ENCODE data around the gene FRRS1L. TPM values are rescaled to one million over a fixed set of nuclear protein-coding genes. Genes with fewer than 3 reads are reported as not detected.

Gene FRRS1L
- total RNA-seq, 1 experiment from 2014 or later = 1.0 TPM

DNA sequence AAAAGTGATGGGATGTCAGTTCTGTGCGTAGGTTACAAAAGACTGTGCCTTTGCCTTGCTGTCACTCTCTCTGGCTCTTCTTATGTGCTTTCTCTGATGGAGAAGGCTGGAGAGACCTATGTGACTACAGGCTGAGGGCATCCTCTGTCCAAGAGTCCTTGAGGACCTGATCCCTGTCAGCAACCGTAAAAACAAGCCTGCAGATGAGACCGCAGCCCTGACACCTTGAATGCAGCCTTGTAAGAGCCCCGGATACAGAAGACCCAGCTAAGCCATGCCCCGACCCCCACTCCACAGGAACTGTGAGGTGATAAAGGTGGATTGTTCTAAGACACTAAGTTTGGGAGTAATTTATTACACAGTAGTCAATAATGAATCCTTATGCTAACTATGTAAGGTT lies 32.6 kb upstream of the FRRS1L start:
- no peak overlapping the region for H3K27ac Mint-ChIP-seq
- ChIA-PET CTCF (interaction anchor here (0.9 to 3.6 kb wide), 10 partner anchors 16 to 268 kb away, joined by 3 to 27 read pairs (median 4); no protein-coding TSS in a partner anchor), POLR2A (no interaction called here)
- H3K4me1 Mint-ChIP-seq = no peaks in the 10 kb centered on the region
- H3K9me3 Mint-ChIP-seq = no peaks in the 10 kb centered on the region
- H3K27me3 Mint-ChIP-seq (ENCODE audit: low read depth) = no peaks in the 10 kb centered on the region
- no peak for DNase-seq (ENCODE audit: low spot score)
- H3K36me3 Mint-ChIP-seq = no peaks in the 10 kb centered on the region
- H3K4me3 Mint-ChIP-seq = no peak overlapping the region
- TF ChIP-seq, protein P1, sequence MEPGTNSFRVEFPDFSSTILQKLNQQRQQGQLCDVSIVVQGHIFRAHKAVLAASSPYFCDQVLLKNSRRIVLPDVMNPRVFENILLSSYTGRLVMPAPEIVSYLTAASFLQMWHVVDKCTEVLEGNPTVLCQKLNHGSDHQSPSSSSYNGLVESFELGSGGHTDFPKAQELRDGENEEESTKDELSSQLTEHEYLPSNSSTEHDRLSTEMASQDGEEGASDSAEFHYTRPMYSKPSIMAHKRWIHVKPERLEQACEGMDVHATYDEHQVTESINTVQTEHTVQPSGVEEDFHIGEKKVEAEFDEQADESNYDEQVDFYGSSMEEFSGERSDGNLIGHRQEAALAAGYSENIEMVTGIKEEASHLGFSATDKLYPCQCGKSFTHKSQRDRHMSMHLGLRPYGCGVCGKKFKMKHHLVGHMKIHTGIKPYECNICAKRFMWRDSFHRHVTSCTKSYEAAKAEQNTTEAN (CRISPR knock-in tag; IDR thresholded peaks at IDR 0.05) = no peak
- TF ChIP-seq, protein P2, sequence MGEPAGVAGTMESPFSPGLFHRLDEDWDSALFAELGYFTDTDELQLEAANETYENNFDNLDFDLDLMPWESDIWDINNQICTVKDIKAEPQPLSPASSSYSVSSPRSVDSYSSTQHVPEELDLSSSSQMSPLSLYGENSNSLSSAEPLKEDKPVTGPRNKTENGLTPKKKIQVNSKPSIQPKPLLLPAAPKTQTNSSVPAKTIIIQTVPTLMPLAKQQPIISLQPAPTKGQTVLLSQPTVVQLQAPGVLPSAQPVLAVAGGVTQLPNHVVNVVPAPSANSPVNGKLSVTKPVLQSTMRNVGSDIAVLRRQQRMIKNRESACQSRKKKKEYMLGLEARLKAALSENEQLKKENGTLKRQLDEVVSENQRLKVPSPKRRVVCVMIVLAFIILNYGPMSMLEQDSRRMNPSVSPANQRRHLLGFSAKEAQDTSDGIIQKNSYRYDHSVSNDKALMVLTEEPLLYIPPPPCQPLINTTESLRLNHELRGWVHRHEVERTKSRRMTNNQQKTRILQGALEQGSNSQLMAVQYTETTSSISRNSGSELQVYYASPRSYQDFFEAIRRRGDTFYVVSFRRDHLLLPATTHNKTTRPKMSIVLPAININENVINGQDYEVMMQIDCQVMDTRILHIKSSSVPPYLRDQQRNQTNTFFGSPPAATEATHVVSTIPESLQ (CRISPR knock-in tag; IDR thresholded peaks at IDR 0.05) = no peak
- TF ChIP-seq STAT6 (CRISPR knock-in tag; conservative IDR thresholded peaks at IDR 0.05; ENCODE audit: low read depth) (no peak), GTF2I (CRISPR knock-in tag; conservative IDR thresholded peaks at IDR 0.05) (no peak), PREB (CRISPR knock-in tag; IDR thresholded peaks at IDR 0.05; ENCODE audit: borderline replicate concordance) (no peak), MLX (CRISPR knock-in tag; IDR thresholded peaks at IDR 0.05) (no peak), EMX1 (CRISPR knock-in tag; IDR thresholded peaks at IDR 0.05) (no peak), FOXP4 (CRISPR knock-in tag; IDR thresholded peaks at IDR 0.05) (no peak), ZNF219 (CRISPR knock-in tag; IDR thresholded peaks at IDR 0.05; ENCODE audit: borderline replicate concordance) (no peak), ATF2 (CRISPR knock-in tag; IDR thresholded peaks at IDR 0.05; ENCODE audit: borderline replicate concordance, low read depth) (no peak), IRF1 (CRISPR knock-in tag; IDR thresholded peaks at IDR 0.05) (no peak), SP1 (CRISPR knock-in tag; conservative IDR thresholded peaks at IDR 0.05) (no peak), ETV6 (CRISPR knock-in tag; IDR thresholded peaks at IDR 0.05) (no peak), TP53 (CRISPR knock-in tag; IDR thresholded peaks at IDR 0.05) (no peak)
- TF ChIP-seq, protein P3, sequence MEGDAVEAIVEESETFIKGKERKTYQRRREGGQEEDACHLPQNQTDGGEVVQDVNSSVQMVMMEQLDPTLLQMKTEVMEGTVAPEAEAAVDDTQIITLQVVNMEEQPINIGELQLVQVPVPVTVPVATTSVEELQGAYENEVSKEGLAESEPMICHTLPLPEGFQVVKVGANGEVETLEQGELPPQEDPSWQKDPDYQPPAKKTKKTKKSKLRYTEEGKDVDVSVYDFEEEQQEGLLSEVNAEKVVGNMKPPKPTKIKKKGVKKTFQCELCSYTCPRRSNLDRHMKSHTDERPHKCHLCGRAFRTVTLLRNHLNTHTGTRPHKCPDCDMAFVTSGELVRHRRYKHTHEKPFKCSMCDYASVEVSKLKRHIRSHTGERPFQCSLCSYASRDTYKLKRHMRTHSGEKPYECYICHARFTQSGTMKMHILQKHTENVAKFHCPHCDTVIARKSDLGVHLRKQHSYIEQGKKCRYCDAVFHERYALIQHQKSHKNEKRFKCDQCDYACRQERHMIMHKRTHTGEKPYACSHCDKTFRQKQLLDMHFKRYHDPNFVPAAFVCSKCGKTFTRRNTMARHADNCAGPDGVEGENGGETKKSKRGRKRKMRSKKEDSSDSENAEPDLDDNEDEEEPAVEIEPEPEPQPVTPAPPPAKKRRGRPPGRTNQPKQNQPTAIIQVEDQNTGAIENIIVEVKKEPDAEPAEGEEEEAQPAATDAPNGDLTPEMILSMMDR (IDR thresholded peaks at IDR 0.05) = no peak
- ATAC-seq = no peak
